Smooth muscle cell (in vitro differentiated cells): ENCODE results near the gene CKB. TPM values are rescaled to one million over a fixed set of nuclear protein-coding genes. Genes with fewer than 3 reads are reported as not detected.

Source experiments
- DNase-seq: peaks from one replicate; lab custom pipeline; 2025; ENCODE audit not compliant: unreplicated experiment; lab: John Stamatoyannopoulos, UW
- H2AFZ ChIP-seq: fragments of 200-600 bp; sonication (generic); 2 replicates; pipeline ENCODE4 v1.6.0; 2016; ENCODE audit warnings: antibody characterized with exemption, low read depth, mild to moderate bottlenecking
- H3F3A ChIP-seq: fragments of 200-600 bp; sonication (generic); 2 replicates; pipeline ENCODE4 v1.6.0; 2017; ENCODE audit warnings: antibody characterized with exemption, low read depth
- H3K27ac ChIP-seq: fragments of 200-600 bp; sonication (generic); 2 replicates; pipeline ENCODE4 v1.5.1; 2016; ENCODE audit warnings: low read depth, mild to moderate bottlenecking
- H3K27me3 ChIP-seq: fragments of 200-600 bp; sonication (generic); 2 replicates; pipeline ENCODE4 v1.6.1; 2016; ENCODE audit warnings: low read depth, mild to moderate bottlenecking
- H3K36me3 ChIP-seq: fragments of 200-600 bp; sonication (generic); 2 replicates; pipeline ENCODE4 v1.5.1; 2016; ENCODE audit warnings: low read depth
- H3K4me1 ChIP-seq: fragments of 200-600 bp; sonication (generic); 2 replicates; pipeline ENCODE4 v1.5.1; 2016; ENCODE audit warnings: low read depth
- H3K4me2 ChIP-seq: fragments of 200-600 bp; sonication (generic); 2 replicates; pipeline ENCODE4 v1.6.0; 2016; ENCODE audit warnings: mild to moderate bottlenecking
- H3K4me3 ChIP-seq: fragments of 200-600 bp; sonication (generic); 2 replicates; pipeline ENCODE4 v1.5.1; 2016; ENCODE audit warnings: mild to moderate bottlenecking
- H3K79me2 ChIP-seq: fragments of 200-600 bp; sonication (generic); 2 replicates; pipeline ENCODE4 v1.6.0; 2016; ENCODE audit warnings: low read depth, mild to moderate bottlenecking
- H3K9ac ChIP-seq: fragments of 200-600 bp; sonication (generic); 2 replicates; pipeline ENCODE4 v1.6.0; 2016; ENCODE audit warnings: low read depth
- H3K9me3 ChIP-seq: fragments of 200-600 bp; sonication (generic); replicated peaks from 2 replicates; pipeline ENCODE4 v1.5.1; 2016; ENCODE audit warnings: low read depth
- H4K20me1 ChIP-seq: fragments of 200-600 bp; sonication (generic); 2 replicates; pipeline ENCODE4 v1.6.0; 2016; ENCODE audit warnings: low read depth
- WGBS: methylation state at CpG from one replicate; pipeline ENCODE4 v1.1.7; 2016; ENCODE audit warnings: low lambda C conversion rate; 5-methylcytosine and 5-hydroxymethylcytosine counted together
- polyA plus RNA-seq: library from polyadenylated mRNA; unstranded; fragments of >200 nt; fragmentation: Nextera tagmentation; extraction: Ambion mirVana; gene quantifications from 2 replicates; pipeline ENCODE4 v1.2.1, GENCODE V29; 2016
- total RNA-seq: library from RNA; depleted of rRNA; stranded (reverse); fragments of >200 nt; gene quantifications from 2 replicates; pipeline ENCODE4 v1.2.3, GENCODE V29; 2014
- TF ChIP-seq, protein P1 (sequence below): fragments of 200-600 bp; sonication (generic); IDR thresholded peaks from 2 replicates; pipeline ENCODE4 v1.5.1; 2017; ENCODE audit warnings: borderline replicate concordance, mild to moderate bottlenecking, antibody characterized with exemption; ENCODE audit not compliant: insufficient read depth, poor library complexity, severe bottlenecking

Gene CKB
- total and polyA plus RNA-seq, 2 experiments from 2014 or later = 25.7 to 62.9 TPM

DNA sequence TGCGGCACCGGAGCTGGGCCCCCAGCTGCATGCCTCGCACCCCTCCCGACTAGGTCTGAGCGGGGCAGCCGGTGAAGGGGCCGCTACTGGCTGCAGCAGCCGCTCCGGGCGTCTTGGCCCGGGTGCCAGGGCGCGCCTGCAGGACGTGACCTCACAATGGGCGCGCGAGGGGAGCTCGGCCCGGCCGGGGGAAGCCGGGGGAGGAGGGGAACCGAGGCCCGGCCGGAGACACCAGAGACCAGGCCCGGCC lies 39.5 kb upstream of the CKB start:
- H2AFZ ChIP-seq = peak overlapping the region; percentile 89
- H3K27me3 ChIP-seq = no peaks in the 10 kb centered on the region
- H3K4me2 ChIP-seq = peak overlapping the region; percentile 90
- no peaks in the 10 kb centered on the region for H3K9me3 ChIP-seq
- H4K20me1 ChIP-seq = peaks cover 67% of the 10 kb centered on the region
- no peak for DNase-seq
- H3F3A ChIP-seq = peaks cover 17% of the 10 kb centered on the region
- 2% methylated on average over 22 of the region's 25 CpGs for WGBS
- H3K27ac ChIP-seq = peak overlapping the region; percentile 97
- H3K36me3 ChIP-seq = no peaks in the 10 kb centered on the region
- peaks cover 19% of the 10 kb centered on the region for H3K4me1 ChIP-seq
- H3K9ac ChIP-seq = peak overlapping the region; percentile 94
- peak overlapping the region; percentile 82 for H3K4me3 ChIP-seq
- H3K79me2 ChIP-seq = peaks cover 94% of the 10 kb centered on the region
- TF ChIP-seq, protein P1, sequence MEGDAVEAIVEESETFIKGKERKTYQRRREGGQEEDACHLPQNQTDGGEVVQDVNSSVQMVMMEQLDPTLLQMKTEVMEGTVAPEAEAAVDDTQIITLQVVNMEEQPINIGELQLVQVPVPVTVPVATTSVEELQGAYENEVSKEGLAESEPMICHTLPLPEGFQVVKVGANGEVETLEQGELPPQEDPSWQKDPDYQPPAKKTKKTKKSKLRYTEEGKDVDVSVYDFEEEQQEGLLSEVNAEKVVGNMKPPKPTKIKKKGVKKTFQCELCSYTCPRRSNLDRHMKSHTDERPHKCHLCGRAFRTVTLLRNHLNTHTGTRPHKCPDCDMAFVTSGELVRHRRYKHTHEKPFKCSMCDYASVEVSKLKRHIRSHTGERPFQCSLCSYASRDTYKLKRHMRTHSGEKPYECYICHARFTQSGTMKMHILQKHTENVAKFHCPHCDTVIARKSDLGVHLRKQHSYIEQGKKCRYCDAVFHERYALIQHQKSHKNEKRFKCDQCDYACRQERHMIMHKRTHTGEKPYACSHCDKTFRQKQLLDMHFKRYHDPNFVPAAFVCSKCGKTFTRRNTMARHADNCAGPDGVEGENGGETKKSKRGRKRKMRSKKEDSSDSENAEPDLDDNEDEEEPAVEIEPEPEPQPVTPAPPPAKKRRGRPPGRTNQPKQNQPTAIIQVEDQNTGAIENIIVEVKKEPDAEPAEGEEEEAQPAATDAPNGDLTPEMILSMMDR = no peak

DNA sequence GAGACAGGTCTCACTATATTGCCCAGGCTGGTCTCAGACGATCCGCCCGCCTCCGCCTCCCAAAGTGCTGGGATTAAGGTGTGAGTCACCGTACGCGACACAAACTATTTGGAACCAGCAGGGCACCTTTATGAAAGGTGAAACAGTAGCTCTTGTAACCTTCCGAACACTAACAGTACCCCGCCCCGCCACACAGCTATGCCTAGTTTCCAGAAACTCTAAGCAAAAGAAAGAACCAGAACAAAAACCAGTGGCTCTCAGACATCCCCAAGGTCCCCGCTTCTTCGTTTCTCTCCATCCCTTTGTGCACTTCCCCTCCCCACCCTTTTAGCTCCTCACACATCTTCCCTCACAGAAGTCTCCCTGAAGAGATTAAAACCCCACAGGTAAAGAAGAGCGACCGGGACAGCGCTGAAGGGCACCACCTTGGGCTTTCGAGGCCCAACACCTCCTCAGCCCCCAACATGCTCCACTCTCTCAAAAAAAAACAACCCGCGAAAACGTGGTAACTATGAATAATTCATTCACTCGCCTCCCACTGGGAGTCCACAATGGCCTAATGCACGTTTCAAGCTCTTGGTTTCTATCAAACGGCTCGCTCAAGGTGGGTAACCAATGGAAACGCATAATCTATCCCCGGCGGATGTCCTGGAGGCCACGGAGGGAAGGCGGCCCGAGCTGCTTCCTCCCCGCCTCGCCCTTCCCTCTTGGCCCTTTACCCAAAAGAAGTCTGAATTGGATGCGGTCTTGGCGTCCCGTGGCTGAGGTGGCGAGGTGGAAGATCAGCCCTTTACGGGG lies 39.0 kb upstream of the CKB start:
- WGBS = 5% methylated on average over 36 of the region's 36 CpGs
- Histone ChIP-seq H4K20me1 (peaks cover 67% of the 10 kb centered on the region), H3K9ac (peak overlapping the region; percentile 94), H3K4me1 (peaks cover 19% of the 10 kb centered on the region), H3K4me3 (peak overlapping the region; percentile 82), H3K27me3 (no peaks in the 10 kb centered on the region), H3K36me3 (no peaks in the 10 kb centered on the region), H3K4me2 (peak overlapping the region; percentile 90), H3K27ac (peak overlapping the region; percentile 97), H2AFZ (peak overlapping the region; percentile 89), H3F3A (peaks cover 18% of the 10 kb centered on the region), H3K9me3 (no peaks in the 10 kb centered on the region), H3K79me2 (peaks cover 94% of the 10 kb centered on the region)
- TF ChIP-seq, protein P1 = no peak
- no peak for DNase-seq

DNA sequence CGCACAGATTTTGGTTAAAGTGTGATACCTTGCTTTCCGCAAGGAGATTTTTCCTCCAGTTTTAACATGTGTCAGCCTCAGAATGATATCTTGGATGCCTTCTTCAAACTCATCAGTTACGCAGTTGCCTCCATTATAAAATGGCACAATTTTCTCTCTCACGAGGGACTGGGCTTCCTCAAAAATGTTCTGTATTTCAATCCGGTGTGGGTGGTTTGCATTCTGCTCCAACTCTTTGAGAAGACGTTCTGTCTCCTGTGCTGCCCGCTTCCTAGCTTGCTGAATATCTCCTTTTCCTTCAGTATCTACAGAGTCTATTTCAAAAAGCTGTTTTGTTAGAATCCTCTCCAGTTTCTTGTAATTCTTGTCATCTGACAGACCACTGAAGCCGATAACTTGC lies 38.1 kb upstream of the CKB start:
- no peak for DNase-seq
- peaks cover 18% of the 10 kb centered on the region for H3F3A ChIP-seq
- peaks cover 19% of the 10 kb centered on the region for H3K4me1 ChIP-seq
- peak overlapping the region; percentile 94 for H3K9ac ChIP-seq
- H3K27me3 ChIP-seq = no peaks in the 10 kb centered on the region
- peak overlapping the region; percentile 82 for H3K4me3 ChIP-seq
- no peaks in the 10 kb centered on the region for H3K9me3 ChIP-seq
- WGBS = 94% methylated on average over 8 of the region's 8 CpGs
- H3K27ac ChIP-seq = peak overlapping the region; percentile 97
- H3K36me3 ChIP-seq = no peaks in the 10 kb centered on the region
- no peak overlapping the region for H2AFZ ChIP-seq
- TF ChIP-seq, protein P1 = no peak
- peaks cover 66% of the 10 kb centered on the region for H4K20me1 ChIP-seq
- H3K4me2 ChIP-seq = peak overlapping the region; percentile 90
- H3K79me2 ChIP-seq = peaks cover 85% of the 10 kb centered on the region

DNA sequence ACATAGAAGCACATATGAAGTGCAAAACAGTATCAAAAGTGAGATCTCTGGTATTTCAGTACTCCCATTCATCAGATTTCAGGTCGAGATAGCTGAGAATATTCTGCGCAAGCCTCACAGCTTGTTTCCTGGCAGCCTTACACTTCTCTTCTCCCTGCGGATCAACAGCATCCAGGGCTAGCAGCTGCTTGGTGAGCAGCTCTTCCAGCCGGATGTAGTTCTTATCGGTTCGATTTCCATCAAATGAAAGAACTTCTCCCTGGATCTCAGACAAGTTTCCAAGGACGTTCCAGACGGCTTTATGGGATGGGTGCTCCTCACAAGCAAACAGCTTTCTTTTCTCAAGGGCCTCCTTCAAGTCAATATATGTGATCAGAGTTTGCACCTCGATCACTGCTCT lies 37.1 kb upstream of the CKB start:
- Histone ChIP-seq H3K9ac (no peak overlapping the region), H3K4me1 (peaks cover 19% of the 10 kb centered on the region), H3K27me3 (no peaks in the 10 kb centered on the region), H2AFZ (no peak overlapping the region), H3F3A (peaks cover 18% of the 10 kb centered on the region), H3K4me3 (no peak overlapping the region), H3K9me3 (no peaks in the 10 kb centered on the region), H3K79me2 (peaks cover 76% of the 10 kb centered on the region), H3K36me3 (no peaks in the 10 kb centered on the region), H3K27ac (no peak overlapping the region), H4K20me1 (peaks cover 72% of the 10 kb centered on the region), H3K4me2 (no peak overlapping the region)
- TF ChIP-seq, protein P1 = no peak
- WGBS = 95% methylated on average over 9 of the region's 9 CpGs
- DNase-seq = no peak
